H4 (cell line): ENCODE data around the gene KYAT1. TPM values are rescaled to one million over a fixed set of nuclear protein-coding genes. Genes with fewer than 3 reads are reported as not detected.

ENCODE experiments used
- DNase-seq: peaks from one replicate; pipeline ENCODE4 v3.0.0-alpha.2; 2015; ENCODE audit warnings: low spot score
- total RNA-seq: library from RNA; depleted of rRNA; stranded (reverse); fragments of >200 nt; shearing (Covaris generic); gene quantifications from 2 replicates; pipeline ENCODE4 v1.2.3, GENCODE V29; 2014; rRNA removed

KYAT1 gene
- 7.1 and 7.3 TPM in 2 replicates for total RNA-seq

DNA sequence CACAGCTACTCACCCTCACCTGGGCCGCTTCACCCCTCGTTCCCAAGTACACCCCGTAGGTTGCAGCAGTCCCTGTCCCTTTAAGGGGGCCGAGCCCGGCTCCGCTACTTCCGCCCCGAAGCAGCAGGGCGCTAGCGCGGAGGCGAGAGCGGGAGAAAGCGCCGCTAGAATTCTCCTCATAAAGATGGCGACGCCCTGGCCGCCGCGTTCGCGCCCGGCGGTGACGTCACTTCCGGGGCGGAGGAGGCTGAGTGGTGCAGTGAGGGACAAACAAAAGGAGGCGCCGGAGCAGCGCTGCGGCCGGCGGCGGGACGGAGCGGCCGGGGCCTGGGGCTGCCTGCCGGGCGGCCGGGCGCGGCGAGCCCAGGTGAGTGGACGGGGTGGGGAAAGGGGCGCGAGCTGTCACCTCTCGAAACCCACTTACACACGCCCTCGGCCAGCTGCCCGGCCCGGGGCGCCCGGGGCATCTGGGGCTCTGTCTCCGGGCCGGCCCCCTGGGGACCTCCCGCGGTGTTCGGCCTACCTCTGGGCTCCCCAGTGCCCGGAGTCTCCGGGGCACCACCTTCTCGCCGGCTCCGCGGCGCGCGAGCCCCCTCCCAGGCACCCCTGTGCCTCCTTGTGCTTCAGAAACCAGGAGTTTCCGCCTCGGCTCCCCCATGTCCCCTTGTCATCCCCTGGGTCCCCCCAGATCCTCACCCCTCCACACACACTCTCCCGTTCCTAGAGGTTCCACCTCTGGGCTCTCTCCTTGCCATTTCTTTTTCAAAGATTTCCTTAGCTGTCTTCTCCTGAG, at the start of gene KYAT1, which contains the start of gene LRRC8A:
TSS of gene KYAT1 (minus strand) at position 67 of the 793 bp plus-strand sequence. CDS start 36,545 bp downstream, outside the sequence.
TSS of gene LRRC8A (plus strand) at position 250 of the 793 bp plus-strand sequence. CDS start 25,032 bp downstream, outside the sequence.
- peak; percentile 93 for DNase-seq

DNA sequence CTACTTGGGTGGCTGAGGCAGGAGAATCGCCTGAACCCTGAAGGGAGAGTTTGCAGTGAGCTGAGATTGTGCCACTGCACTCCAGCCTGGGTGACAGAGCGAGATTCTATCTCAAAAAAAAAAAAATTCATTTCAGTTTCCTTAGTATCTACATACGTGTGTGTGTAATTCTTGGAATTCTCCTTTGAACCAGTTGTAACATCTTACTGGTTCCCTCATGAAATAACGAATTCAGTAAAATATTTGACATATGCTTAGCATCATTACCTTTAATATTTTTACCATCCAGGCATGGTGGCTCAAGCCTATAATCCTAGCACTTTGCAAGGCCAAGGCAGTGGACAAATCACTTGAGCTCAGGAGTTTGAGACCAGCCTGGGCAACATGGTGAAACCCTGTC, 47.8 kb upstream of the KYAT1 start:
- no peak for DNase-seq

DNA sequence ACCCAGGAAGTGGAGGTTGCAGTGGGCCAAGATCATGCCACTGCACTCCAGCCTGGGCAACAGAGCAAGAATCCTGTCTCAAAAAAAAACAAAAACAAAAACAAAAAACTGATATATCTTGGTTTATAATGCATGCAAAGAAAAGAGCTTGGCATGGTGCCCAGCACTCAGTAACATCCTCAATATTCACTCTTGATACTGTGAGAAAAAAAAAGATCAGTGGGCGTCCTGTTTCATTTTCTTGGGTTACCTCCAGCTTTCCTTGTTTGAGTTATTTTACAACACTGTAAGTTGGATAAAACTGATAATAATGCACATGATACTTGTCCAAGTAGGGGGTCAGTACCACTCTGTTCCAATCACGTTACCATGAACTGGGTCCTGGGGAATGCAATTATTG, 46.9 kb upstream of the KYAT1 start:
- no peak for DNase-seq

DNA sequence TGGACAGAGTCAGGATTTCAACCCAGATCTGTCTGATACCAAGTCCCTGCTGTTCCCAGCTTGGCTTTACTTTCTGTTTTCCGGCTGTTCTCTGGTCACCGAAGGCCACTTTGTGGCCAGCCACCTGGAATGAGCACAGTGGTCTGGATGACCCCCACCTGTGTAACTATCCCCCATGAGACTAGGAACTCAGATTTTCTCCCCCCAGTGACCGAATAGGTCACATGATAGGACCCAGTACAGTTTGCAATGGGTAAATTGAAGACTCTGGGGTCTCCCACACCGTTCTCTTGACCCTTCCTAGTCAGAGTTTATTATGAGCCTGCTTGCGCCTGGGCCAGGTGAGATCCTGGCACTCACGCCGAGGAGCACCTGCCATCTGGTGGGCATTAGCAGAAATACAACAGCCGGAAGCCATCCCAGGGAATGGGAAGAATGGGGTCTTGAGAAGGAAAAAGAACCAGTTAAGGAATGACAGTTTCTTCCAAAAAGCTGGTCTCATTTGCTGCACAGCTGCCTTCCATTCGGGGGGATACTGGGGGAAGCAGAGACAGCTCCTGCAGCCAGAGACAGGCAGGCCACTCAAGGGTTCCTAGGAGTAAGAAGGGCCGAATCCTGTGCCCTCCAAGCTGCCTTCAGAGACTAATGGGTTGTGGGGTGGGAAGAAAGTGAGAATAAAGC, 46.1 kb upstream of the KYAT1 start:
- peak; percentile 43 for DNase-seq

- no peak for DNase-seq
Observed at GRCh38 chr9:128923493-128923883, 41.7 kb upstream of the KYAT1 start.

- DNase-seq: no peak
Observed at GRCh38 chr9:128921881-128922763, 40.4 kb upstream of the KYAT1 start.

- no peak for DNase-seq
Observed at GRCh38 chr9:128920381-128921058, 38.8 kb upstream of the KYAT1 start, which contains the start of gene PHYHD1. TSS of gene PHYHD1 (plus strand) at chr9:128920982. CDS start at chr9:128922324, 1,342 bp downstream.

DNA sequence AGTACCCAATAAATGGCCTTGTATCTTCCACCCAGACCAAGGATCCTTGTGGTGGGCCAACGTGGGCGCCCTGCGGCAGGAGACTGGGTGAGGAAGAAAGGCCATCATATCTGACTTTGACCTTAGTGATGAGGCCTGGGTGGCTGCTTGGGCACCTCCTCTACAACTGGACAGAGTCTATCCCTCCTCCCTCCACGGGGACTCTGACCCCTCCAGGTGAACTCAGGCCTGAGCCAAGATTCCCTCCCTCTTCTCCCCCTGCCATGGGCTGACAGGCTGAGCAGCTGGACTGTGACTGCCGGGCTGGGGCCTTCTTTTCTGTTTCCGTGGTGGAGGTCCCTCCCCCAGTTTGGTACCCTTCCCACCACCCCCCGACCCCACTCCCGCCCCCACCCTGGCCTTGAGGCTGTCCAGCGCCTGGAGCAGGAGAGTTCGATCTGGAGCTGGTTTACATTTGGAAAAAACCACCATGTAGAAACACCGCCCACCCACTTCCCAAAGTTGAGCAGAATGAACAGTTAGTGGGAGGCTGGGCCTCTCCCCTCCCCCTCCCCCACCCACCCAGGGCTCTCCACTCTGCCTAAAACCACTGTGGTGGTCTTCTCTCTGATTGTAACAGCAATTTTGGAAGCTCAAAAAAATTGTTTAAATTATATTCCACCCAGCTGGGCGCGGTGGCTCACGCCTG, 37.8 kb upstream of the KYAT1 start:
- no peak for DNase-seq

GRCh38 chr9:128918921-128919320, 37.2 kb upstream of the KYAT1 start:
- no peak for DNase-seq

GRCh38 chr9:128917151-128917849, 35.5 kb upstream of the KYAT1 start:
- no peak for DNase-seq

DNA sequence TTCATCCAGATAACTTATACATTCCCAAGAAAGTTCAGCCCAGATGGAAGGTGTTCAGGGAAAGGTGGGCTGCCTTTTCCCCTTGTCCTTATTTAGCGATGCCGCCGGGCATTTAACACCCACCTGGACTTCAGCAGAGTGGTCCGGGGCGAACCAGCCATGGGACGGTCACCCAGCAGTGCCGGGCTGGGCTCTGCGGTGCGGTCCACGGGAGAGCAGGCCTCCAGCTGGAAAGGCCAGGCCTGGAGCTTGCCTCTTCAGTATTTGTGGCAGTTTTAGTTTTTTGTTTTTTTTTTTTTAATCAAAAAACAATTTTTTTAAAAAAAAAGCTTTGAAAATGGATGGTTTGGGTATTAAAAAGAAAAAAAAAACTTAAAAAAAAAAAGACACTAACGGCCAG, 35.0 kb upstream of the KYAT1 start:
- no peak for DNase-seq

GRCh38 chr9:128916204-128916603, 34.5 kb upstream of the KYAT1 start:
- no peak for DNase-seq

- DNase-seq: no peak
Observed at GRCh38 chr9:128913995-128914772, 32.4 kb upstream of the KYAT1 start.

DNA sequence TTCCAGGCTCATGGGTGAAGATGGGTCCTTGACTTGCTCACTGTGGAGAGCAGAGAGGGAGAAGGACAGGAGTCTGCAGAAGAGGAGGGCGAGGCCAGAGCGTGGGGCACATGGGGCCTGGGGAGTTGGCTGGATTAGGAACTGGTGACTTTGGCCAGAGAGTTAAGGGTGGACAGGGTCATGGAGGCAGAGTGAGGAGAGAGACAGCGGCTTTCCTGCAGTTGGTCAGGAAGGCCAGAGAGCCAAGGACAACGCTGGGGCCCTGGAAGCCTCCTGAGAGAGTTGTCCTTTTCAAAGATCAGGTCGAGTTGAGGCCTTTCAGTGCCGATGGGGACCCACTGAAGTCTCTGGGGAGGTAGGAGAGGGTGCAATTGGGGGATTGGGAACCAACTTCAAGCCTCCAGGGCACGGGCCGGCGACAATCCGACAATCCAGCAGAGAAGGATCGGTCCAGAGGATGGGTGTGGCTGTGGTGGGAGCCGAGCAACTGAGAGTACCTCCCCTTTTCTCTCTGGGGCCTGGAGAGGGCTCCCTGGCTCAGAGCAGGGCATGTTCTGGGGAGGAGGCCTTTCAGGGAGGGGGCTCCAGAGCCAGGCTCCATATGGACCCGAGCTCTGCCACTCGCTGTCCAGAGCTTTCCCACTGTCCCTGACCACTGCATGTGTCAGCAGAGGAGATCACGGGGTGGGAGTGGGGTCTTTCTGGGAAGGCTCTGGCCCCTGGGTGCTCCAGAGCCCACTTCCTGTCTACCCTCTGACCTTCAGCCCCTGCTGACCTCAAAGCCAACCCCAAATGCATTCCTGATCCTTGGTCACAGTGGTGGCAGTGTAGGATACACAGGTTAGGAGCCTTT, 31.5 kb upstream of the KYAT1 start:
- DNase-seq: no peak

DNA sequence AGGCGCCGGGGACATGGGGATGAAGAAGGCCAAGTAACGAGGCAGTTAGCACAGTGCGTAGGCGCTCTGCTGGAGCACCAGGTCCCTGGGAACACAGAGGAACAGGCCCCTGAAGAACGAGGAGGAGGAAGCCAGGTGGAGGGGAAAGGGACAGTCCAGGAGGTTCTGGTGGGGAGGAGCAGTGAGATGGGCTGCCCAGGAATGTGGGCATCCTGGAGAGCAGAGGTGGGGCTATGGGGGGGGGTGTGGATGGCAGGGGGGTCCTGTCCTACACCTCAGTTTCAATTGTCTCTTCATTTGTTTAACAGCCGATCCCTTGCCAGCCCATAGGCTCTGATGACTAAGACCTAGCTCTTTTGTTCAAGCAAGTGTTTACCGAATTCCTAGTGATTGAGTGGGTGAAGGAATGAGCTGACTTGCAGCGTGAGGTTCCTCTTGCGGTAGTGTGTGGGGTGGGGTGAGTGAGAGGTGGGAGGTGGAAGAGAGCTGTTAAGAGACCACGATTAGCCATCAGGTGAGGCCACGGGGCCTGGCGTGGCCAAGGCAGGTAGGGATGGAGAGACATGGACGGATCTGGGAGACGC, 30.6 kb upstream of the KYAT1 start:
- peak; percentile 61 for DNase-seq

- DNase-seq: peak; percentile 69
Observed at GRCh38 chr9:128911529-128912035, 29.8 kb upstream of the KYAT1 start.

GRCh38 chr9:128910906-128911305, 29.2 kb upstream of the KYAT1 start:
- DNase-seq: no peak

DNA sequence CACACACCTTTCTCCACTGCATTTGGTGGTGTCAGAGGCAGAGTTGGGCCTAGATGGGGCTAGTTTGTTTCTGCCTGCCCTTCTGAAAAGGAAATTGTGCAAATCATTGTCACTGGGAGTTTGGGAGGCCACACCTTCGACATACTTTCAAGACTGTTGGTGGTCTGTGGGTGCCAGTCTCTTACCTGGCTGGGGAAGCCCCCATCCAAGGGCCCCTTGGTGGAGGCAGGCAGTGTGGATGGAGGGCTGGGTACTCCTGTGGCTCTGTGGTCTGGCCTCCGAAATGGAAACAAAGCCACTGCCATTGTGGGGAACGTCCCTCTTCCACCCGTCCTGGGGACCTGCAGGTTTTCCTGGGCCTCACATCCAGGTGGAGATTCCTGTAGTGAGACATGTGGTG, 28.1 kb upstream of the KYAT1 start:
- no peak for DNase-seq
